HepG2 (cell line): ENCODE results near the gene KRTAP5-11. TPM values are rescaled to one million over a fixed set of nuclear protein-coding genes. Genes with fewer than 3 reads are reported as not detected.

Experiments used
- CERS6 ChIP-seq: sonication (generic); formaldehyde crosslinking; IDR thresholded peaks from 2 replicates; pipeline ENCODE4 v1.5.0; 2020; ENCODE audit warnings: missing genetic modification reagents
- CREB1 ChIP-seq, 2 experiments: fragments of 450-650 bp in 1 of 2; IDR thresholded peaks; 2 replicates each; pipeline ENCODE4 v1.6.1; 2016 to 2017; ENCODE audit warnings: control low read depth in 1 of 2, mild to moderate bottlenecking in 1 of 2, missing compliant biosample characterization in 1 of 2, missing genetic modification characterization in 1 of 2
- FOXA1 ChIP-seq, 2 experiments: fragments of 450-650 bp in 1 of 2; sonication (generic) in 1 of 2; formaldehyde crosslinking in 1 of 2; IDR thresholded peaks; 2 replicates each; pipeline versions ENCODE4 v1.4.0 to v1.6.1; 2016 to 2020; ENCODE audit warnings: missing genetic modification reagents in 1 of 2
- HDAC2 ChIP-seq: sonication (generic); formaldehyde crosslinking; IDR thresholded peaks from 2 replicates; pipeline ENCODE4 v1.4.0; 2020; ENCODE audit warnings: missing genetic modification reagents
- MLX ChIP-seq: IDR thresholded peaks from 2 replicates; pipeline ENCODE4 v1.6.1; 2016
- NKX3-1 ChIP-seq: sonication (generic); formaldehyde crosslinking; IDR thresholded peaks from 2 replicates; pipeline ENCODE4 v1.5.0; 2020; ENCODE audit warnings: missing genetic modification reagents
- PRDM10 ChIP-seq: sonication (generic); formaldehyde crosslinking; IDR thresholded peaks from 2 replicates; pipeline ENCODE4 v1.4.0; 2020; ENCODE audit warnings: low read depth, missing genetic modification reagents
- TBX2 ChIP-seq: sonication (generic); formaldehyde crosslinking; IDR thresholded peaks from 2 replicates; pipeline ENCODE4 v1.5.0; 2020; ENCODE audit warnings: missing genetic modification reagents, mild to moderate bottlenecking, borderline replicate concordance
- ZBTB38 ChIP-seq: sonication (generic); formaldehyde crosslinking; IDR thresholded peaks from 2 replicates; pipeline ENCODE4 v1.5.1; 2020; ENCODE audit warnings: mild to moderate bottlenecking, missing genetic modification reagents
- ZNF10 ChIP-seq: sonication (generic); formaldehyde crosslinking; IDR thresholded peaks from 2 replicates; pipeline ENCODE4 v1.4.0; 2020; ENCODE audit warnings: mild to moderate bottlenecking, low read depth, missing genetic modification reagents, borderline replicate concordance
- ZNF180 ChIP-seq: sonication (generic); formaldehyde crosslinking; IDR thresholded peaks from 2 replicates; pipeline ENCODE4 v1.4.0; 2020; ENCODE audit warnings: low read depth, missing genetic modification reagents, borderline replicate concordance
- ZNF280B ChIP-seq: sonication (generic); formaldehyde crosslinking; IDR thresholded peaks from 2 replicates; pipeline ENCODE4 v1.5.0; 2020; ENCODE audit warnings: missing genetic modification reagents, mild to moderate bottlenecking, borderline replicate concordance
- ZNF282 ChIP-seq: fragments of 450-650 bp; IDR thresholded peaks from 2 replicates; pipeline ENCODE4 v1.6.1; 2018; ENCODE audit not compliant: partially characterized antibody
- ZNF687 ChIP-seq: sonication (generic); formaldehyde crosslinking; IDR thresholded peaks from 2 replicates; pipeline ENCODE4 v1.5.1; 2020; ENCODE audit warnings: mild to moderate bottlenecking, missing genetic modification reagents, moderate library complexity
- ZNF784 ChIP-seq: sonication (generic); formaldehyde crosslinking; IDR thresholded peaks from 2 replicates; pipeline ENCODE4 v1.5.1; 2020; ENCODE audit warnings: missing genetic modification reagents, mild to moderate bottlenecking, borderline replicate concordance
- polyA plus RNA-seq, 8 experiments: library from polyadenylated mRNA; depleted of rRNA in 3 of 8; stranded (reverse) in 7 of 8; unstranded in 1 of 8; fragments of >200 nt; fragmentation: Illumina TruSeq in 4 of 8; extraction: Trizol in 4 of 8; gene quantifications; 2 replicates each; pipeline versions ENCODE4 v1.2.1 to v1.2.3, GENCODE V29; 2011 to 2016; ENCODE audit warnings: low read depth in 4 of 8, missing spikeins in 1 of 8, mixed read lengths in 1 of 8; ENCODE audit not compliant: insufficient read depth in 1 of 8
- total RNA-seq, 5 experiments: library from RNA; depleted of rRNA; stranded (reverse); fragments of >200 nt; fragmentation: Illumina TruSeq; extraction: Trizol; gene quantifications; 2 replicates each; pipeline ENCODE4 v1.2.3, GENCODE V29; 2016; ENCODE audit warnings: low read depth in 1 of 5

KRTAP5-11 gene
- total and polyA plus RNA-seq, 2 of the 13 experiments (the other 11 are each of a cell fraction or from before 2014, with no cell fraction given) = not detected

GRCh38 chr11:71545405-71545966 is 37.2 kb downstream of the KRTAP5-11 start (continued):
- TF ChIP-seq ZBTB38 (peak; percentile 88), ZNF10 (CRISPR knock-in tag) (no peak), ZNF180 (CRISPR knock-in tag) (no peak), ZNF784 (no peak), HDAC2 (CRISPR knock-in tag) (0 out of 2 replicates have a peak, but pooled peaks have one; percentile 45), CREB1 (IDR thresholded peaks at IDR 0.05) (no peak), CREB1 (CRISPR knock-in tag; IDR thresholded peaks at IDR 0.05) (no peak), MLX (no peak), NKX3-1 (no peak), PRDM10 (CRISPR knock-in tag) (0 out of 2 replicates have a peak, but pooled peaks have one; percentile 6), ZNF687 (CRISPR knock-in tag) (peak; percentile 58), CERS6 (CRISPR knock-in tag) (no peak), ZNF280B (CRISPR knock-in tag) (0 out of 2 replicates have a peak, but pooled peaks have one; percentile 31), FOXA1 (IDR thresholded peaks at IDR 0.05) (no peak), FOXA1 (CRISPR knock-in tag; IDR thresholded peaks at IDR 0.05) (no peak), ZNF282 (no peak), TBX2 (CRISPR knock-in tag) (peak; percentile 20; the same call in 1 of the 2 replicates)
